H9 (cell line): ENCODE measurements around the gene PNPLA2. TPM values are rescaled to one million over a fixed set of nuclear protein-coding genes. Genes with fewer than 3 reads are reported as not detected.
A peak's percentile ranks its signal among the peaks of the same experiment; 100 is the strongest.

Experiments
- DNase-seq: peaks from one replicate; pipeline ENCODE4 v3.0.0-alpha.2; 2017
- H2AFZ ChIP-seq: one replicate; pipeline ENCODE4 v1.6.1; 2013; ENCODE audit warnings: mild to moderate bottlenecking, low read length, control low read depth, moderate library complexity
- H2AK5ac ChIP-seq: 2 replicates; pipeline ENCODE4 v1.6.1; 2013; ENCODE audit warnings: low read length, control low read depth, mixed read lengths; ENCODE audit not compliant: insufficient read length
- H2BK120ac ChIP-seq: one replicate; pipeline ENCODE4 v1.6.1; 2013; ENCODE audit warnings: low read depth, mild to moderate bottlenecking, low read length, control low read depth, inconsistent platforms; ENCODE audit not compliant: poor library complexity, severe bottlenecking
- H2BK12ac ChIP-seq: 2 replicates; pipeline ENCODE4 v1.6.1; 2013; ENCODE audit warnings: low read length, control low read depth, mixed read lengths, low read depth; ENCODE audit not compliant: insufficient read length
- H2BK15ac ChIP-seq: 2 replicates; pipeline ENCODE4 v1.6.1; 2013; ENCODE audit warnings: low read depth, low read length, control low read depth
- H2BK20ac ChIP-seq: one replicate; pipeline ENCODE4 v1.6.1; 2013; ENCODE audit warnings: low read depth, mild to moderate bottlenecking, low read length, control low read depth, inconsistent platforms; ENCODE audit not compliant: poor library complexity, severe bottlenecking
- H2BK5ac ChIP-seq: 2 replicates; pipeline ENCODE4 v1.6.1; 2013; ENCODE audit warnings: low read length, control low read depth, mixed read lengths; ENCODE audit not compliant: insufficient read length
- H3K14ac ChIP-seq: 2 replicates; pipeline ENCODE4 v1.6.1; 2013; ENCODE audit warnings: low read length, control low read depth; ENCODE audit not compliant: insufficient read depth
- H3K18ac ChIP-seq: 2 replicates; pipeline ENCODE4 v1.6.1; 2013; ENCODE audit warnings: low read depth, mild to moderate bottlenecking, mixed read lengths, low read length, control low read depth; ENCODE audit not compliant: insufficient read length
- H3K23ac ChIP-seq: 2 replicates; pipeline ENCODE4 v1.6.1; 2013; ENCODE audit warnings: low read length, control low read depth, mixed read lengths, low read depth; ENCODE audit not compliant: insufficient read length
- H3K23me2 ChIP-seq: 2 replicates; pipeline ENCODE4 v1.6.1; 2013; ENCODE audit warnings: low read depth, mild to moderate bottlenecking, mixed read lengths, low read length, control low read depth; ENCODE audit not compliant: insufficient read length, poor library complexity, severe bottlenecking
- H3K27ac ChIP-seq: 2 replicates; pipeline ENCODE4 v1.5.1; 2013; ENCODE audit warnings: low read length, control low read depth, mixed read lengths, low read depth; ENCODE audit not compliant: insufficient read length
- H3K27me3 ChIP-seq: 2 replicates; pipeline ENCODE4 v1.6.1; 2013; ENCODE audit warnings: low read length, control low read depth, inconsistent platforms; ENCODE audit not compliant: insufficient read depth
- H3K4ac ChIP-seq: 2 replicates; pipeline ENCODE4 v1.6.1; 2013; ENCODE audit warnings: low read depth, mild to moderate bottlenecking, control low read depth, inconsistent platforms, low read length, moderate library complexity
- H3K4me1 ChIP-seq: 2 replicates; pipeline ENCODE4 v1.6.1; 2013; ENCODE audit warnings: low read length, control low read depth, inconsistent platforms; ENCODE audit not compliant: insufficient read depth
- H3K4me2 ChIP-seq: 2 replicates; pipeline ENCODE4 v1.6.1; 2013; ENCODE audit warnings: low read length, control low read depth, mixed read lengths; ENCODE audit not compliant: insufficient read length, insufficient read depth
- H3K56ac ChIP-seq: 2 replicates; pipeline ENCODE4 v1.6.1; 2013; ENCODE audit warnings: low read depth, mild to moderate bottlenecking, mixed read lengths, low read length, control low read depth; ENCODE audit not compliant: insufficient read length
- H3K79me1 ChIP-seq: 2 replicates; pipeline ENCODE4 v1.6.1; 2013; ENCODE audit warnings: low read depth, mild to moderate bottlenecking, moderate library complexity, low read length, control low read depth, inconsistent platforms; ENCODE audit not compliant: insufficient read depth, poor library complexity, severe bottlenecking
- H3K79me2 ChIP-seq: 2 replicates; pipeline ENCODE4 v1.6.1; 2013; ENCODE audit warnings: low read length, control low read depth, inconsistent platforms; ENCODE audit not compliant: insufficient read depth
- H3K9ac ChIP-seq: 2 replicates; pipeline ENCODE4 v1.6.1; 2013; ENCODE audit warnings: low read length, control low read depth, mixed read lengths; ENCODE audit not compliant: insufficient read length; ENCODE audit errors: extremely low read depth
- H3K9me3 ChIP-seq: one replicate; pipeline ENCODE4 v1.6.1; 2013; ENCODE audit warnings: low read depth, low read length, inconsistent platforms; ENCODE audit not compliant: control insufficient read depth
- H3T11ph ChIP-seq: one replicate; pipeline ENCODE4 v1.6.1; 2013; ENCODE audit warnings: mild to moderate bottlenecking, low read length, control low read depth, inconsistent platforms
- H4K20me1 ChIP-seq: one replicate; pipeline ENCODE4 v1.6.1; 2013; ENCODE audit not compliant: control insufficient read depth, insufficient read length, insufficient read depth
- H4K5ac ChIP-seq: 2 replicates; pipeline ENCODE4 v1.6.1; 2013; ENCODE audit warnings: low read depth, mild to moderate bottlenecking, mixed read lengths, low read length, control low read depth; ENCODE audit not compliant: insufficient read length
- H4K8ac ChIP-seq: replicated peaks from 2 replicates; pipeline ENCODE4 v1.6.1; 2013; ENCODE audit warnings: low read length, control low read depth, mixed read lengths, low read depth; ENCODE audit not compliant: insufficient read length
- H4K91ac ChIP-seq: 2 replicates; pipeline ENCODE4 v1.6.1; 2013; ENCODE audit warnings: low read depth, mild to moderate bottlenecking, moderate library complexity, mixed read lengths, low read length, control low read depth; ENCODE audit not compliant: insufficient read length
- H3K27ac Mint-ChIP-seq, 3 experiments: 2 replicates in 2 of 3; 3 replicates in 1 of 3; pipeline ENCODE4 v1.8.0; 2020 to 2021; ENCODE audit warnings: mixed read lengths in 3 of 3, mild to moderate bottlenecking in 1 of 3, moderate library complexity in 1 of 3
- H3K27me3 Mint-ChIP-seq: 2 replicates; pipeline ENCODE4 v1.8.0; 2021; ENCODE audit warnings: low read depth, mild to moderate bottlenecking, moderate library complexity, mixed read lengths
- H3K36me3 Mint-ChIP-seq, 3 experiments: 2 replicates in 2 of 3; 3 replicates in 1 of 3; pipeline ENCODE4 v1.8.0; 2020 to 2021; ENCODE audit warnings: low read depth in 3 of 3, mixed read lengths in 3 of 3; ENCODE audit not compliant: insufficient read depth in 1 of 3
- H3K4me1 Mint-ChIP-seq, 2 experiments: 2 replicates each; pipeline ENCODE4 v1.8.0; 2020; ENCODE audit warnings: mixed read lengths in 2 of 2
- H3K4me3 Mint-ChIP-seq, 2 experiments: 2 replicates in 1 of 2; 3 replicates in 1 of 2; pipeline ENCODE4 v1.8.0; 2020 to 2021; ENCODE audit warnings: mild to moderate bottlenecking in 2 of 2, mixed read lengths in 2 of 2, moderate library complexity in 1 of 2
- H3K9me3 Mint-ChIP-seq, 2 experiments: 2 replicates in 1 of 2; 3 replicates in 1 of 2; pipeline ENCODE4 v1.8.0; 2020; ENCODE audit warnings: mild to moderate bottlenecking in 2 of 2, mixed read lengths in 2 of 2, moderate library complexity in 1 of 2
- WGBS: extraction: QIAGEN DNeasy Blood & Tissue Kit; methylation state at CpG from one replicate; pipeline ENCODE4 v1.1.7; 2013; ENCODE audit warnings: missing lambda C conversion rate, low lambda C conversion rate, mixed read lengths; ENCODE audit not compliant: insufficient read length; ENCODE audit errors: extremely low coverage; 5-methylcytosine and 5-hydroxymethylcytosine counted together
- total RNA-seq: library from RNA; stranded (reverse); gene quantifications from 2 replicates; pipeline ENCODE4 v1.2.1, GENCODE V29; 2021
- TF ChIP-seq, protein P1 (sequence below): fragments of 200-600 bp; sonication (generic); conservative IDR thresholded peaks from 3 replicates; pipeline ENCODE4 v1.8.0; 2021; ENCODE audit warnings: antibody characterized with exemption, mild to moderate bottlenecking

The PNPLA2 gene
- total RNA-seq, 1 experiment from 2014 or later, result 67.3 TPM

DNA sequence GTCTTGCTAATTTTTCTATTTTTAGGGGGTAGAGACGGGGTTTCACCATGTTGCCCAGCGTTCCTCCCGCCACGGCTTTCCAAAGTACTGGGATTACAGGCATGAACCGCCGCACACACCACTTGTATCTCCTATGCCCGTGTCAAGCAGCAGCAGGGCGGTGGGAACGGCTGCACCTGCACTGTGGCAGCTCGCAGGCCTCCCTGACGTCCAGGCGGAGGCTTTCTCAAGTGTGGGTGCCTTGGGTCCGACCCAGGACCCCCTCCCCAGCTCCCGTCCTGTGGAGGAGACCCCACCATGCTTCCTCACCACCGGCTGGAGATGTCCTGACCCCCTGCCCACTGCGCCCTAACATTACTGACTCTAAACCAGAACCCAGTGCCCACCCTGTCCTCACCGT lies 49.7 kb downstream of the PNPLA2 start:
- Histone ChIP-seq H3K23me2 (no peaks in the 10 kb centered on the region), H2BK12ac (no peak overlapping the region), H2BK120ac (no peak overlapping the region), H2BK20ac (no peak overlapping the region), H3T11ph (no peak overlapping the region), H3K23ac (no peak overlapping the region), H4K91ac (no peak overlapping the region), H3K79me2 (no peaks in the 10 kb centered on the region), H3K79me1 (no peaks in the 10 kb centered on the region), H3K14ac (no peak overlapping the region; the same call in 1 of the 2 replicates), H3K18ac (no peak overlapping the region), H4K8ac (no peak overlapping the region), H3K27ac (no peak overlapping the region), H4K5ac (no peak overlapping the region), H2BK5ac (no peak overlapping the region), H2AK5ac (no peak overlapping the region), H3K56ac (no peak overlapping the region), H3K27me3 (no peaks in the 10 kb centered on the region), H3K9me3 (no peaks in the 10 kb centered on the region), H3K9ac (no peak overlapping the region), H3K4me1 (no peaks in the 10 kb centered on the region), H2AFZ (no peak overlapping the region), H3K4ac (no peak overlapping the region), H4K20me1 (no peaks in the 10 kb centered on the region), H3K4me2 (no peak overlapping the region), H2BK15ac (no peak overlapping the region)
- DNase-seq, result no peak
- Mint-ChIP-seq H3K36me3 (peaks cover 5 to 25% (median 19%) of the 10 kb centered on the region in 3 experiments; a peak in 5 of 7 replicates), H3K27ac (peak overlapping the region in 1 of 3 experiments; percentile 24; a peak in 1 of 7 replicates), H3K27me3 (peaks cover 3% of the 10 kb centered on the region; the same call in 1 of the 2 replicates), H3K4me3 (no peak overlapping the region), H3K9me3 (no peaks in the 10 kb centered on the region), H3K4me1 (peaks cover 7 to 14% of the 10 kb centered on the region in 2 experiments)
- WGBS, result no CpG with 5 or more reads among the region's 17 CpGs
- TF ChIP-seq, protein P1, sequence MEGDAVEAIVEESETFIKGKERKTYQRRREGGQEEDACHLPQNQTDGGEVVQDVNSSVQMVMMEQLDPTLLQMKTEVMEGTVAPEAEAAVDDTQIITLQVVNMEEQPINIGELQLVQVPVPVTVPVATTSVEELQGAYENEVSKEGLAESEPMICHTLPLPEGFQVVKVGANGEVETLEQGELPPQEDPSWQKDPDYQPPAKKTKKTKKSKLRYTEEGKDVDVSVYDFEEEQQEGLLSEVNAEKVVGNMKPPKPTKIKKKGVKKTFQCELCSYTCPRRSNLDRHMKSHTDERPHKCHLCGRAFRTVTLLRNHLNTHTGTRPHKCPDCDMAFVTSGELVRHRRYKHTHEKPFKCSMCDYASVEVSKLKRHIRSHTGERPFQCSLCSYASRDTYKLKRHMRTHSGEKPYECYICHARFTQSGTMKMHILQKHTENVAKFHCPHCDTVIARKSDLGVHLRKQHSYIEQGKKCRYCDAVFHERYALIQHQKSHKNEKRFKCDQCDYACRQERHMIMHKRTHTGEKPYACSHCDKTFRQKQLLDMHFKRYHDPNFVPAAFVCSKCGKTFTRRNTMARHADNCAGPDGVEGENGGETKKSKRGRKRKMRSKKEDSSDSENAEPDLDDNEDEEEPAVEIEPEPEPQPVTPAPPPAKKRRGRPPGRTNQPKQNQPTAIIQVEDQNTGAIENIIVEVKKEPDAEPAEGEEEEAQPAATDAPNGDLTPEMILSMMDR, result no peak
